GM18861 (cell line): ENCODE measurements around the gene SPHKAP.
"Not testable (repeated sequence)": the region's sequence is repeated elsewhere in the genome, so short reads cannot be mapped to it uniquely, and the experiment has no call there.

ENCODE experiments used
- ATAC-seq: cut with Tn5 transposase; IDR thresholded peaks from one replicate; pipeline ENCODE4 v1.9.1; 2021; ENCODE audit not compliant: unreplicated experiment

The SPHKAP gene

GRCh38 chr2:228181098-228182019 is at the start of gene SPHKAP:
Gene SPHKAP (minus strand): TSS chr2:228181687. CDS start chr2:228181598, 89 bp downstream.
- ATAC-seq, result no peak

GRCh38 chr2:228227466-228227865 is 46.0 kb upstream of the SPHKAP start:
- no peak for ATAC-seq

GRCh38 chr2:228224410-228224809 is 42.9 kb upstream of the SPHKAP start:
- no peak for ATAC-seq

DNA sequence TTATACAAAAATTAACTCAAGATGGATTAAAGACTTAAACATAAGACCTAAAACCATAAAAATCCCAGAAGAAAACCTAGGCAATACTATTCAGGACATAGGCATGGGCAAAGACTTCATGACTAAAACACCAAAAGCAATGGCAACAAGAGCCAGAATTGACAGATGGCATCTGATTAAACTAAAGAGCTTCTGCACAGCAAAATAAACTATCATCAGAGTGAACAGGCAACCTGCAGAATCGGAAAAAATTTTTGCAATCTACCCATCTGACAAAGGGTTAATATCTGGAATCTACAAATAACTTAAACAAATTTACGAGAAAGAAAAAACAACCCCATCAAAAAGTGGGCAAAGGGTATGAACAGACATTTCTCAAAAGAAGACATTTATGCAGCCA is 37.1 kb upstream of the SPHKAP start:
- not testable (repeated sequence) for ATAC-seq

DNA sequence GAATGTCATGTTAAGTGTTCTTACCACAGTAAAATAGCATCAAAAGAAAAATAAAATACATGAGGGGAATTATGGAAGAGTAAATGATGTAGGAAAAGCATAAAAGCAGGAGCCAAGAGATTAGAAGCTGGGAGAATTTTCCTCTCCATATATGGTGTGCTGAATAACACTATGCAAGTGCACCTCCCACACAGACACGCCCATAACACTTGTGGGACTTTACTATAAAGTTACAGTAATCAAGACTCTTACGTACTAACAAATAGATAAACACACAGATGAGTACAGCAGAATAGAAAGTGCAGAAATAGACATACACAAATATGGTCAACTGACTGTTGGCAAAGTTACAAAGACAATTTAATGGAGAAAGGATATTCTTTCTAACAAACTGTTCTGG is 16.0 kb upstream of the SPHKAP start:
- ATAC-seq, result no peak

- no peak for ATAC-seq
Observed at GRCh38 chr2:228180181-228181097, 1.0 kb downstream of the SPHKAP start.

GRCh38 chr2:228167290-228167689 is 14.2 kb downstream of the SPHKAP start:
- no peak for ATAC-seq

DNA sequence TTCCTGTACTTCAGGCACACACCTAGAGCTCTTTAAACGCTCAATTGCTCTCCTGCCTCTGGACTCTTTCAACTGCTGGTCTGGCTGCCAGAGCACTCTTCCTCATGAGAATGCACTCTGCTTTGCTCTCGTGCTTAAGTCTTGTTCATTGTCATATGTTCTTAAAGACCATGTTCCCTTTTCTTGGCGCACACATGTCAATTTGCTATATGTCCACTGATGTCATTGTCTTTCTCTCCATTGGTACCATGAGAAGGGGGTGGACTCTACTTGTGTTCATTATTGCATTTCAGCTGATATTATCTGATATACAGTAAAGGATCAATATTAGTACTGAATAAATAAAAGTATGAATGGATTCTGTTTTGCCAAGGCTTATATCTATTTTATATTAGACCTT is 16.8 kb downstream of the SPHKAP start:
- no peak for ATAC-seq

DNA sequence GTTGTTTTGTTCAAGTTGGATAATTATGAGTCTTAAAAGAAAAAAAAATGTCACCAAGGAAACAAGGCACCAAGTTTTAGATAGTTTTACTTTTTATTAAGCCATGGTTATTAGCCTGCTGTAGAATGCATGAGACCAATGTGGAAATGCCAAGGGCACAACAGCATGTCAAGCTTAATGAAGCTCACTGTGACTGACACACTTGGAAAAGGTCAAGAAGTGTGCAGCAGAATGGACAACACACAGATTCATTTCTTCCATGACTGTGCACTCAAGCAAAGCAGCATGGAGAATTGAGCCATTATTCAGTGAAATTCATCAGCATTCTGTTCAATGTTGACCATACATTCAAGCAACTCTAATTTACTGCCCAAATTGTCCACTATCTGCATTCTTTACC is 23.6 kb downstream of the SPHKAP start:
- ATAC-seq, result no peak

DNA sequence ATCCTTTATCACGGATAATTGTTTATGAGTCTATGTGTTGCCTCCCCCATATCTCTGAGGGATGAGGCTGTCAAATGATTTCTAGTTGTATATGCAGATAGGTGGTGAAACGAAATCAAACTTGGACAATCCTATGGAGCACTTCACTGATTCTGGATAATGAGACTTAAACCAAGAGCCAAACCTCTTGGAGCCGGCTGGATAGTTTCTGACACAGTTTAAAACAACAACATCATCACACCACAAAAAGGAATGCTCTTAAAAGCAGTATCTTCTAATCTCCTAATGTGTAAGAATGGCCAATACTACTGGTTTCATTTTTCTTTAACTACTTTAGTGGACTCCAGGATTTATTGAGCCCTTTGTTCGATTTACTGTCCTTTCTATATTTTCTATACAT is 36.5 kb downstream of the SPHKAP start:
- ATAC-seq, result no peak

- ATAC-seq, result peak; percentile 99
Observed at GRCh38 chr2:228140934-228141528, 40.5 kb downstream of the SPHKAP start.

- ATAC-seq, result no peak
Observed at GRCh38 chr2:228136027-228136426, 45.5 kb downstream of the SPHKAP start.

GRCh38 chr2:228135300-228135699 is 46.2 kb downstream of the SPHKAP start:
- no peak for ATAC-seq

GRCh38 chr2:228131833-228132232 is 49.7 kb downstream of the SPHKAP start:
- ATAC-seq, result no peak

DNA sequence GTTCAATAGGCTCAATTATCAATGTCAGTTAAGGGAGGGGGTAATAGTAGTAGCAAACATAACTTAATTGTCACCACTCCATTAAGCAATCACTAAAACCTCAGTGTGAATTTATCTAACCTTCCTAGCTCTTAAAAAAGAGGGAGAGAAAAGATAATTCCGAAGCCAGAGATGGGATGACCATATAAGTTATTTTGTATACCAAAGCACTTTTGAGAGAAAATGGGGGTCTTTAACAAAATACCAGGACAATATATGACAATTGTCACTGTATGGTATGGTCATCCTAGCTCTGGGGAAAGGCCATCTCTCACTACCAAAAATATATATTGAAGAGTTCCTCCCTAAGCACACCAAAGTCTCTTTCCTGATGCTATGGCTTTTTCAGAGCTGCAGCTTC is 55.1 kb downstream of the SPHKAP start:
- ATAC-seq, result no peak

GRCh38 chr2:228118940-228119339 is 62.5 kb downstream of the SPHKAP start:
- no peak for ATAC-seq

- ATAC-seq, result no peak
Observed at GRCh38 chr2:228107846-228108245, 73.6 kb downstream of the SPHKAP start.

- no peak for ATAC-seq
Observed at GRCh38 chr2:228105526-228106250, 75.8 kb downstream of the SPHKAP start.

- no peak for ATAC-seq
Observed at GRCh38 chr2:228104215-228104614, 77.3 kb downstream of the SPHKAP start.

DNA sequence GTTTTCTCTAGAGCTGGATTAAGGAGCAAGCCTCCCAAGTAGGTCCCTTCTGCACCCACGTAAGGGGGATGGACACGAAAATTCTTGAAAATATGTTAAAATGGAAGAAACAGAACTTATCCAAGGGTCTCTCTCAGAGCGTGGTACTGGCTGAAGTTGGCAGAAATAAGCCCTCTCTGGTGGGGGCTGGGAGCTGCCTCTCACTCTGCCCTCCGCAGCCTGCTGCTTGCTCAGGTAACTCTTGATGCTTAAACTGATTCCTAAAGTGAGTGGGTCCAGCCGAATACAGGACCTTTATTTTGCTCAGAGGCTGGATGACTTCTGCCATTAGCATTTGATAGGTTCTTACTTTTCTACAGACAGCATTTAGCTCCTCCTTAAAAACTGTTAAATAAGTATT is 78.1 kb downstream of the SPHKAP start:
- no peak for ATAC-seq

DNA sequence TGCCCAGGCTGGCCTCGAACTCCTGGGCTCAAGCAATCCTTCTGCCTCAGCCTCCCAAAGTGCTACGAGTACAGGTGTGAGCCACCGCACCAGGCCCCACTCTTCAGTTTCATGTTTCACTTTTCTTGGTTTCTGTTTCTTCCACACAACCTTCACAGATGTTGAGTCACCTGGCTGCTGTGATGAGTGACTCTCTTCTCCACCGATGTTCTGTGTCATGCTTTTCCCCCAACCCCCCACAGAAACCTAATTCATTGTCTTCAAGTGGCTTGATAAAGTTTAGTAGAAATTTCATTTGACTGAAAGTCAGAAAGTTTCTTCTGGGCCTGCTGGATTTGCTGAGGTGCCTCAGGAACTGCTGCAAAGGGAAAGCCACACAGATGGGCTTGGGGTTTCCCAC is 78.5 kb downstream of the SPHKAP start:
- no peak for ATAC-seq
